GM18867 (cell line): ENCODE results near the gene BABAM1.

Experiments used
- ATAC-seq: cut with Tn5 transposase; IDR thresholded peaks from one replicate; pipeline ENCODE4 v1.9.1; 2021; ENCODE audit warnings: mild to moderate bottlenecking, moderate library complexity; ENCODE audit not compliant: unreplicated experiment

Gene BABAM1

GRCh38 chr19:17266975-17267788, at the start of gene BABAM1:
BABAM1 (plus strand) TSS chr19:17267443; CDS start chr19:17268807, 1,364 bp downstream.
- peak; percentile 90 for ATAC-seq

DNA sequence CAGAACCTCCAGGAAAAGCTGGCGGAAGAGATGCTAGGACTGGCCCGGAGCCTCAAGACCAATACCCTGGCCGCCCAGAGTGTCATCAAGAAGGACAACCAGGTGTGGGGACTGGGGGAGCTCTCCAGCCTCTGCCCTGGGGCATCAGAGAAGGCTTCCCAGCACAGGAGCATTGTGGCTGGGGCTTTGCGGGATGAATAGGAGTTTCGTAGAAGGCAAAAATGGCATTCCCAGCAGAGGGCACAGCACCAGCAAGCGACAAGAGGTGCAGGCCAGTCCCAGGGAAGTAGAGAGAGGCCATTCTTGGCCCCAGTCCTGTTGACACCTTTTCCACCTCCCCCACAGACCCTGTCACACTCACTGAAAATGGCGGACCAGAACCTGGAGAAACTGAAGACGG, 48.0 kb upstream of the BABAM1 start:
- no peak for ATAC-seq

DNA sequence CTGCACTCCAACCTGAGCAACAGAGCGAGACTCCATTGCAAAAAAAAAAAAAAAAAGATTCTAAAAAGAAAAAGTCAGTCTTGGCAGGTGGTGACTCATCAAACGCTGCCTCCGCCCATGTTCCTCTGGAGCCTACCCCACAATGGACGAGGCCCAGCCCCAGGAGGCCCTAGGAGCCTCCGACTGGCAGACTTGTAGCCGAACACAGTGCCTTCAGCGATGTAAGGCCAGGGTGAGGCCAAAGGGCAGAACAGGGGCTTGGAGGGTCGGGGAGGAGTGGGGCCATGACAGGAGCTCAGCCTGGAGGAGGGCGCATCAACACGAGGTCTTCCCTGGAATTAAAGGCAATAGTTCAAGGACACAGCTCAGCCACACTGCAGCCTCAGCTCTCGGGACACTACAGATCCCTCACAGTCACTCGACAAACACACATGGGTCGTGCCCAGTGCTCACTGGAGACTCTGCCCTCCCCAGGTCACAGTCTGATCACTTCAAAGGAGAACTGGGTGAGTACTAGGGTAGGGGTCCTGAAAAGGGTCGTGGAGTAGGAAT, 47.0 kb upstream of the BABAM1 start:
- ATAC-seq: no peak

DNA sequence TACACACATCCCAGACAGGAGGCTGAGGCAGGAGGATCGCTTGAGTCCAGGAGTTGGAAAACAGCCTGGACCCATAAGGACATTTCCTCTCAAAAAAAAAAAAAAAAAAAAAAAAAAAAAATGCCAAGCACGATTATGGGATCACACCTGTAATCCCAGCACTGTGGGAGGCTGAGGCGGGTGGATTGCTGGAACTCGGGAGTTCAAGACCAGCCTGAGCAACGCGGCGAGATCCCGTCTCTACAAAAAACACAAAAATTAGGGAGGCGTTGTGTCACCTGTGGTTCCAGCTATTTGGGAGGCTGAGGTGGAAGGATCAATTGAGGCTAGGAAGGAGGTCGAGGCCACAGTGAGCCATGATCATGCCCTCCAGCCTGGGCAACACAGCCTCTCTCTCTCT, 42.2 kb upstream of the BABAM1 start:
- ATAC-seq: no peak

DNA sequence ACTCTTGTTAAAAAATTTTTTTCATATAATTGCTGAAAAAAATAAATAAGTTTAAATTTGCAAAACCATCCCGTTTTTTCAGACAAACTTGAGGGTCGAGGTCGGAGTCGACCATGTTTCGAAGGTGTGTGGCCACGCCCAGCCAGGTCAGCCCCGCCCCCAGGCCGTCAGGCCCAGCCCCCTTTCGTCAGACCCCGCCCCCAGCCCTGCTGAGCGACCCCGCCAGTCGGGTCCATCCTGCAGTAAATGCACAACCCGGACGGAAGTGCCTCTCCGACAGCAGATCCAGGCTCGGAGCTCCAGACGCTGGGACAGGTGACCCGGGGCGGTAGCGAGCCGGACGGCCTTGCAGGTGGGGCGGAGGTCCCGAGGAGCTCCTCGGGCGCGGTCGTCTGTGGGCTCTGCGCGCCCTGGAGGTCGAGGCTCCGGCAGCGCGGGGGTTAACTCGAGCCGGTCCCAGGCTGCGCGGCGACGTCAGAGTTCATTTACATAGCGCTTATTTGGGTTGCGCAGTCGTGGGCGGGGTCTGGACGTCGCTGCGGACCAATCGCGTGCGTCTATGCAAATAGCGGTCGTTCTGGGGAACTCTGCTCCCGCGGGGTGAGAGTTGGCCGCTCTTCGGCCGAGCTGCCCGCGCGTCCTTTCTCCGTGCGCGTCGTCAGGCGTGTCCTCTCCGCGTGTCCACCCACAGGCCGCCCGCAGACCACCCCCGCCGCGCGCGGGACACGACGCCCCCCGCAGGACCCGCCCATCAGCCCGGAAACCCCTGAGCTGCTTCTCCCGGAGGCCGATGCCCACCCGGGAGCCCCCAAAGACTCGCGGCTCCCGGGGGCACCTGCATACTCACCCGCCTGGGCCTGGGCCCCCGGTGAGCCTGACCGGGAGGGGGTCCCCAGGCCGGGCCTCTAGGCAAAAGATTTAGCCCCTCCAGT, 41.0 kb upstream of the BABAM1 start, which contains the start of gene OCEL1:
TSS of gene OCEL1 (plus strand) at position 225 of the 932 bp plus-strand sequence. CDS start at position 247, 22 bp downstream.
- peak; percentile 89 for ATAC-seq

- no peak for ATAC-seq
Observed at GRCh38 chr19:17227798-17228367, 39.4 kb upstream of the BABAM1 start.

DNA sequence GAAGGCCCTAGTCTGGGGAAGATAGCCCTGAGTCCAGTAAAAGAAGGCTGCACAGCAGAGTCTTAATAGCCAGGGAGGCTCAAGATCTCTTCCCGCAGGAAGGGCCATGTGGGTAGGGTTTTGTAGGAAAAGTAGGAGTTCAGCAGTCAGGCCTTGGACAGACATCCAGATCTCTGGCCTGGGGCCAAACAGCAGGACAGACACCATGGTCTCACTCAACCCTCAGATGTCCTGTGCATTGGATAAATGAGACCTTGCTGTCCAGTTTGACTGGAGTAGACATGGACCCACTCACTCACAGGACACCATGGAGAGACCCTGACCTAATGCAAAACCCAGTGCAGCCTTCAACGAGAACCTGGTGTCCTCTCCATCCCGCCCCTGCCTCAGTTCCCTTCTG, 37.4 kb upstream of the BABAM1 start:
- no peak for ATAC-seq

DNA sequence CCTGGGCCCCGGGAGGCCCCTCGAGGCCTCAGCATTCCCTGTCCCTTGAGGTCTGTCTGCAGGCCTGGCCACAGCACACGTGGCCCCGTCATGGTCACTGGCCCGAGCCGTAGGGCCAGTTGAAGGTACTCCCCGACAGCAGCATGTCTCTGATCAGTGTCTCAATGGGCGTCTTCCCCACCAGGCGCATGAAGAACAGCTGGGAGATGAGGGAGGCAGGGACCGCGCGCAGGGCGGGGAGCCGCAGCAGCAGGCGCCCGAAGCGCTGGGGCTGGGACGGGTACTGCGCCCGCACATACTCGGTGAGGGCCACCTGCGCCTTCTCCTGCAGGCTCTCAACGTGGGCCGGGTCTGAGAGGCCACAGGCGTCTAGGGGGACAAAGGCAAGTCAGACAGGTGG, 35.0 kb upstream of the BABAM1 start:
- no peak for ATAC-seq

- ATAC-seq: peak; percentile 35
Observed at GRCh38 chr19:17234911-17235299, 32.3 kb upstream of the BABAM1 start.

DNA sequence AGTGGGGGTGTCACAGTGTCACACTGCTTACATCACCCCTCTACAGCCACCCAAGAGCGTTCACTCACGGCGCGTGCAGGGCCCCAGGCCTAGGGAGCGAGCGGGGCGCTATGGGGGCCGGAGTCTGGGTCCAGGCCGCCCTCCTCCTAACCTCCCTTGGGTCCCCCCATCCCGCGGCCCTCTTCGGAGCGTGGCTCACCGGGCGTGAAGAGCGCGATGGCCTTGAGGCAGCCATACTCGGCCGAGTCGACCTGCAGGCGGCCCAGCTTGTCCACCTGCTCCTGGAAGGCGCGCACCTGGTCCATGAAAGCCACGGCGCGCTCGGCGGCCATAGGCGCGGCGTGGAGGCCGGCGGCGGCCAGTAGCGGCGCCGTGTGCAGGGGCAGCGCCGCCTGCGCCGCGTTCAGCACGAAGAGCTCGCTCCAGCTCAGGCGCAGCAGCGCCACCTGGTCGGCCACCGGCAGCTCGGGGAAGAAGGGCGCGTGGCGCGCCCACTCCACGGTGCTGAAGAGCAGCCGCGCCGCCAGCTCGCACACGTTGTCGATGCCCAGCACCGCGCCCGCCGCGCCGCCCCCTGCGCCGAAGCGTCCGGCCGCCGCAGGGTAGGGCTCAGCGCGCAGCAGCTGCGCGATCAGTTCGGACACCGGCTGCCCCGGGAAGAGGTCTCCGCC, 31.8 kb upstream of the BABAM1 start:
- peak; percentile 61 for ATAC-seq

- no peak for ATAC-seq
Observed at GRCh38 chr19:17235971-17236777, 31.1 kb upstream of the BABAM1 start.

DNA sequence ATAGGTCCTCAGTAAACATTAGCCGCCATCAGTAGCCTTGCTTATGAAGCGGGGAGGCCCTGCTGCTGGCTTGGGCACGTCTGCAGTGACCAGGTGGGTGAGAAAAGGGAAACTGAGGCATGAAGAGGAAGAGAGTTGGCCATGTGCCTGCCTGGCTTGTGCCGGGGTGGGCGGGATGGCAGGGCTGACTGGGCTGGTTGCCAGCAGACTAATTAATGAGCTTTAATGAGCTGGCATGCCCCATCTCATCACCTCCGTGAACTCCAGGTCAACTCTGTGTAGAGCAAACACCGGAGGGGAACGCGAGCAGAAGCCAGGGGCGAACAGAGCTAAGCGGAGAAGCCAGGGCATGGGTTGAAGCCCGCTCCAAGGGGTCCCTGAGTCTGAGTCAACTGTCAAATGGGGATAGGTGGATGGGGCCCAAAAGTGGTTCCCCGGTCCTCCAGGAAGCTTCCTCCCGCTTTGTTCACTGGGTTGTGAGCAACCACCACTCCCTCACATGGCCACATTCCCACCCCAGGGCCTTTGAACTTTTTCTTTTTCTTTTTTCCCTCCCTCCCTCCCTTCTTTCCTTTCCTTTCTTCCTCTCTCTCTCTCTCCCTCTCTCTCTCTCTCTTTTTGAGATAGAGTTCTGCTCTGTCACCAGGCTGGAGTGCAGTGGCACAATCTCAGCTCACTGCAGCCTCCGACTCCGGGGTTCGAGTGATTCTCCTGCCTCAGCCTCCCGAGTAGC, 30.3 kb upstream of the BABAM1 start:
- ATAC-seq: no peak

GRCh38 chr19:17237747-17238706, 29.2 kb upstream of the BABAM1 start:
- no peak for ATAC-seq

DNA sequence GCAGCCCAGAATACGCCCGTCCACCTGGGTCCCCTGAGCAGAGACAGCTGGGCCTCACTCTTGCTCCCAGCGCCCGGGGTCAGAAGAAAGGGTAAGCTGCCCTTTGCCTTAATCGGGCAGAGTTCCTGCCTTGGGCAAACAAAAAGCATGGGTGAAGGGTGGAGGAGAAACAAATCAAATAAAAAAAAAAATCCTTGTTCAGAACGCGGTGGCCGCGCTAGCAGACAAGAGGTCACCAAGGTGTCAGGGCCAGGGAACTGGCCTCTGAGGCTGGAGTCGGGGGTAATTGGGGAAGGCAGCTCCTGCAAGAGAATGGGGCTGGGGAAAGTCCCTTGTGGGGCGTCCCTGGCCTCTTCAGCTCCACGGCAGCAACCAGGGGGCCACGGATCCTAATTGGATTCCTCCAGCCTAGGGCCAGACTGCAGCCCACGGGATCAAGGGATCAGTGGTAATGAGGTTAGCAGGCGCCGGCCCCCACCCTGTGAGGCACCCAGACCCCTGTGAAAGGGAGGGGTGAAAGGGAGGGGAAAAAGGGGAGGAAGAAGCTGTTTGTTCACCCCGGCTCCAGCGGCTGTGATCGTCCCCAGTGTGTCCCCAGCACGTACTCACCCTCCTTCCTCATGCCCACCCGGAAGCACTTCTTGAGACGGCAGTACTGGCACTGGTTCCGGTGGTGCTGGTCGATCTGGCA, 27.0 kb upstream of the BABAM1 start:
- no peak for ATAC-seq

GRCh38 chr19:17240826-17241399, 26.3 kb upstream of the BABAM1 start:
- ATAC-seq: no peak

DNA sequence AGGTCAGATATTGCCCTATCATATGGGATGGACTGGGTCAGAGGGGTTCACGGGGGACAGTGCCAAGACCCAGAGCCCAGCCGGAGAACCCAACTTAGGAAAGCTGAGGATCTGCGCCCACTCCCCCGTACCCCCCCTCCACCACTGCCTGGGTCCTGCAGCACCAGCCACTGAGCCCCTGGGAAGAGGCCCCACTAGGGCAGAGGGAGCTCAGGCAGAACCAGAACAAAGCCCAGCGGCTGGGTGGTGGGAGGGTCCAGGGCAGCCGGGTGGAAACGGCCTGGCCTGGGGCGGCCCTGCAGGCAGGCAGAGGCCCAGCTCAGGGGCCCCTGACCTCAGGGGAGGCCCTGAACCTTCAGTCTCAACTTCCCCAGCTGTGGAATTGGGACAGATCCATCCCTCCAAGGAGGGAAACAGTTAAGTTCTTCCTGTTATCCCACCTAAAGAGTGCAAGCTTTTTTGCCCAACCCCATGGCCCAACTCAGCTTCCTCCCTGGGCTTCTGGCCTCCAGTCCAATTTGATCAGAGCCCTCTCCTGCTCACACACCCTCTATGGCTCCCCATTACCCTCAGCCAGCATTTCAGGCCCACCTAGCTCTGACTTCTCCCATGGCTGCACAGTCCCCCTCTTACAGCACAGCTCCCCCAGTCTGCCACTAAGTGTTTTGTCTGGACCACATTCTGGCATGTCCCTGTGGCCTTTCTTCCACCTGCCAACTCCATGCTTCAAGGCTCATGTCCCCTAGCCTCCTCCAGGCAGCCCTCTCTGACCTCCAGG, 24.6 kb upstream of the BABAM1 start:
- no peak for ATAC-seq
